ENCODE results near the gene SPTY2D1.

DNA sequence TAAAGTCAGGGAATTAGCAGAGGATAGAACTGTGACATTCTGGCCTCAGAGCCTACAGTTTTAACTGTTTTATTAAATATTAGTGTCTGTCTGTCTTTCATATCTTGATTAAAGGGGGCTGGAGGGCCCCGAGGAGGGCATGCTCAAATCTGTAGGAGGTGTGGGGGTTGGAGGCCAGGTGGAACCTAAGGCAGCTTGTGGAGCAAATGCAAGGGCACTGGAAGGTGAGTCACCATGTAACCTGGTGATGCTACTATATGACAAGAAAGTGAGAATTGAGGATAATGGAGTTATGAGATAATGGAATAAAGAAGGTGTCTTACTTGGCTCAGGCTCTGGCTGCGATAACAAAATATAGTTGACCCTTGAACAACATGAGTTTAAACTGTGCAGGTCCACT, 37.1 kb upstream of the SPTY2D1 start:
- TF ChIP-seq, protein P1, sequence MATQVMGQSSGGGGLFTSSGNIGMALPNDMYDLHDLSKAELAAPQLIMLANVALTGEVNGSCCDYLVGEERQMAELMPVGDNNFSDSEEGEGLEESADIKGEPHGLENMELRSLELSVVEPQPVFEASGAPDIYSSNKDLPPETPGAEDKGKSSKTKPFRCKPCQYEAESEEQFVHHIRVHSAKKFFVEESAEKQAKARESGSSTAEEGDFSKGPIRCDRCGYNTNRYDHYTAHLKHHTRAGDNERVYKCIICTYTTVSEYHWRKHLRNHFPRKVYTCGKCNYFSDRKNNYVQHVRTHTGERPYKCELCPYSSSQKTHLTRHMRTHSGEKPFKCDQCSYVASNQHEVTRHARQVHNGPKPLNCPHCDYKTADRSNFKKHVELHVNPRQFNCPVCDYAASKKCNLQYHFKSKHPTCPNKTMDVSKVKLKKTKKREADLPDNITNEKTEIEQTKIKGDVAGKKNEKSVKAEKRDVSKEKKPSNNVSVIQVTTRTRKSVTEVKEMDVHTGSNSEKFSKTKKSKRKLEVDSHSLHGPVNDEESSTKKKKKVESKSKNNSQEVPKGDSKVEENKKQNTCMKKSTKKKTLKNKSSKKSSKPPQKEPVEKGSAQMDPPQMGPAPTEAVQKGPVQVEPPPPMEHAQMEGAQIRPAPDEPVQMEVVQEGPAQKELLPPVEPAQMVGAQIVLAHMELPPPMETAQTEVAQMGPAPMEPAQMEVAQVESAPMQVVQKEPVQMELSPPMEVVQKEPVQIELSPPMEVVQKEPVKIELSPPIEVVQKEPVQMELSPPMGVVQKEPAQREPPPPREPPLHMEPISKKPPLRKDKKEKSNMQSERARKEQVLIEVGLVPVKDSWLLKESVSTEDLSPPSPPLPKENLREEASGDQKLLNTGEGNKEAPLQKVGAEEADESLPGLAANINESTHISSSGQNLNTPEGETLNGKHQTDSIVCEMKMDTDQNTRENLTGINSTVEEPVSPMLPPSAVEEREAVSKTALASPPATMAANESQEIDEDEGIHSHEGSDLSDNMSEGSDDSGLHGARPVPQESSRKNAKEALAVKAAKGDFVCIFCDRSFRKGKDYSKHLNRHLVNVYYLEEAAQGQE (IDR thresholded peaks at IDR 0.05; ENCODE audit: low read depth, low read length): no peak
- TF ChIP-seq, protein P2, sequence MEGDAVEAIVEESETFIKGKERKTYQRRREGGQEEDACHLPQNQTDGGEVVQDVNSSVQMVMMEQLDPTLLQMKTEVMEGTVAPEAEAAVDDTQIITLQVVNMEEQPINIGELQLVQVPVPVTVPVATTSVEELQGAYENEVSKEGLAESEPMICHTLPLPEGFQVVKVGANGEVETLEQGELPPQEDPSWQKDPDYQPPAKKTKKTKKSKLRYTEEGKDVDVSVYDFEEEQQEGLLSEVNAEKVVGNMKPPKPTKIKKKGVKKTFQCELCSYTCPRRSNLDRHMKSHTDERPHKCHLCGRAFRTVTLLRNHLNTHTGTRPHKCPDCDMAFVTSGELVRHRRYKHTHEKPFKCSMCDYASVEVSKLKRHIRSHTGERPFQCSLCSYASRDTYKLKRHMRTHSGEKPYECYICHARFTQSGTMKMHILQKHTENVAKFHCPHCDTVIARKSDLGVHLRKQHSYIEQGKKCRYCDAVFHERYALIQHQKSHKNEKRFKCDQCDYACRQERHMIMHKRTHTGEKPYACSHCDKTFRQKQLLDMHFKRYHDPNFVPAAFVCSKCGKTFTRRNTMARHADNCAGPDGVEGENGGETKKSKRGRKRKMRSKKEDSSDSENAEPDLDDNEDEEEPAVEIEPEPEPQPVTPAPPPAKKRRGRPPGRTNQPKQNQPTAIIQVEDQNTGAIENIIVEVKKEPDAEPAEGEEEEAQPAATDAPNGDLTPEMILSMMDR (IDR thresholded peaks at IDR 0.05): no peak
- TF ChIP-seq EP300 (IDR thresholded peaks at IDR 0.05; ENCODE audit: borderline replicate concordance in 1 of 2, low read depth in 1 of 2, low read length in 1 of 2) (no peak), FOSL2 (IDR thresholded peaks at IDR 0.05; ENCODE audit: borderline replicate concordance, low read depth) (no peak), TCF12 (IDR thresholded peaks at IDR 0.05) (no peak), JUND (IDR thresholded peaks at IDR 0.05) (no peak), YY1 (IDR thresholded peaks at IDR 0.05; ENCODE audit: low read depth) (no peak), RFX5 (IDR thresholded peaks at IDR 0.05; ENCODE audit: low read length) (no peak)
- TF ChIP-seq, protein P3, sequence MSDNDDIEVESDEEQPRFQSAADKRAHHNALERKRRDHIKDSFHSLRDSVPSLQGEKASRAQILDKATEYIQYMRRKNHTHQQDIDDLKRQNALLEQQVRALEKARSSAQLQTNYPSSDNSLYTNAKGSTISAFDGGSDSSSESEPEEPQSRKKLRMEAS (IDR thresholded peaks at IDR 0.05; ENCODE audit: low read depth): no peak

Data from SK-N-SH (cell line).